Thoracic aorta (tissue), 2 donors: ENCODE measurements around the gene MRPL44. TPM values are rescaled to one million over a fixed set of nuclear protein-coding genes. Genes with fewer than 3 reads are reported as not detected.
A peak's percentile ranks its signal among the peaks of the same experiment; 100 is the strongest.

ENCODE experiments used
- ATAC-seq: fragments of 150-250 bp; one replicate; pipeline ENCODE4 v1.8.0; 2017; ENCODE audit warnings: low read depth; ENCODE audit not compliant: insufficient number of reproducible peaks, low FRiP score
- DNase-seq: peaks from one replicate; pipeline ENCODE4 v3.0.0-alpha.2; 2020; ENCODE audit warnings: low spot score
- H3K27ac ChIP-seq, 2 donors: fragments of 200-600 bp; sonication (generic); 1 replicate in 1 of 2; 2 replicates in 1 of 2; pipeline ENCODE4 v1.5.1; 2016; ENCODE audit warnings: mild to moderate bottlenecking in 2 of 2, moderate library complexity in 2 of 2
- H3K27me3 ChIP-seq: fragments of 200-600 bp; sonication (generic); replicated peaks from 2 replicates; pipeline ENCODE4 v1.6.0; 2016; ENCODE audit warnings: mild to moderate bottlenecking; ENCODE audit not compliant: insufficient read depth
- H3K36me3 ChIP-seq: fragments of 200-600 bp; sonication (generic); one replicate; pipeline ENCODE4 v1.5.1; 2016
- H3K4me1 ChIP-seq, 2 donors: fragments of 200-600 bp; sonication (generic); 1 replicate in 1 of 2; 2 replicates in 1 of 2; pipeline versions ENCODE4 v1.5.1 to v1.6.0; 2016; ENCODE audit warnings: low read depth in 2 of 2, mild to moderate bottlenecking in 1 of 2; ENCODE audit not compliant: control insufficient read depth in 1 of 2
- H3K4me3 ChIP-seq: fragments of 200-600 bp; sonication (generic); 2 replicates; pipeline ENCODE4 v1.5.1; 2016; ENCODE audit warnings: mild to moderate bottlenecking
- H3K9me3 ChIP-seq: fragments of 200-600 bp; sonication (generic); 2 replicates; pipeline ENCODE4 v1.5.1; 2016
- total RNA-seq, 2 donors: library from RNA; depleted of rRNA; stranded (reverse); fragments of >200 nt; gene quantifications; one replicate each; pipeline versions ENCODE4 v1.1.0 to v1.2.3, GENCODE V29; 2016
- TF ChIP-seq, protein P1 (sequence below): fragments of 200-600 bp; sonication (generic); IDR thresholded peaks from one replicate; pipeline ENCODE4 v1.5.1; 2019; ENCODE audit warnings: antibody characterized with exemption

The MRPL44 gene
- total RNA-seq, 2 donors from 2014 or later: 20.5 to 22.7 TPM

DNA sequence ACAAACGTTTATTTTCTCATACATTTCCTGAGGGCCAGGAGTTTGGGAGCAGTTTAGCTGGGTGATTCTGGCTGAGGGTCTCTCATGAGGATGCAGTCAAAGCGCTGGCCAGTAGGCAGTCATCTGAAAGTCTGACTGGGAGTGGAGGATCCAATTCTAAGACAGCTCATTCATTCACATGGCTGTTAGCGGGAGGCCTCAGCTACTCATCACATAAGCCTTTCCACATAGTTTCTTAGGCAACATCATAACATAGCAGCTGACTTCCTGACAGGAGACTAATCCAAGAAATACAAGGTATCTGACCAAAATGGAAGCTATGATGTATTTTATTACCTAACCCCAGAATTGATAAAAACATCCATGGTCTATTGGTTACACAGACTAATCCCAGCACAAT, 2.9 kb upstream of the MRPL44 start:
- H3K4me1 ChIP-seq: peaks cover 21 to 22% of the 10 kb centered on the region in 2 donors
- H3K27ac ChIP-seq: no peak overlapping the region
- H3K36me3 ChIP-seq: no peaks in the 10 kb centered on the region
- H3K4me3 ChIP-seq: no peak overlapping the region
- H3K9me3 ChIP-seq: no peaks in the 10 kb centered on the region
- H3K27me3 ChIP-seq: no peaks in the 10 kb centered on the region
- TF ChIP-seq, protein P1, sequence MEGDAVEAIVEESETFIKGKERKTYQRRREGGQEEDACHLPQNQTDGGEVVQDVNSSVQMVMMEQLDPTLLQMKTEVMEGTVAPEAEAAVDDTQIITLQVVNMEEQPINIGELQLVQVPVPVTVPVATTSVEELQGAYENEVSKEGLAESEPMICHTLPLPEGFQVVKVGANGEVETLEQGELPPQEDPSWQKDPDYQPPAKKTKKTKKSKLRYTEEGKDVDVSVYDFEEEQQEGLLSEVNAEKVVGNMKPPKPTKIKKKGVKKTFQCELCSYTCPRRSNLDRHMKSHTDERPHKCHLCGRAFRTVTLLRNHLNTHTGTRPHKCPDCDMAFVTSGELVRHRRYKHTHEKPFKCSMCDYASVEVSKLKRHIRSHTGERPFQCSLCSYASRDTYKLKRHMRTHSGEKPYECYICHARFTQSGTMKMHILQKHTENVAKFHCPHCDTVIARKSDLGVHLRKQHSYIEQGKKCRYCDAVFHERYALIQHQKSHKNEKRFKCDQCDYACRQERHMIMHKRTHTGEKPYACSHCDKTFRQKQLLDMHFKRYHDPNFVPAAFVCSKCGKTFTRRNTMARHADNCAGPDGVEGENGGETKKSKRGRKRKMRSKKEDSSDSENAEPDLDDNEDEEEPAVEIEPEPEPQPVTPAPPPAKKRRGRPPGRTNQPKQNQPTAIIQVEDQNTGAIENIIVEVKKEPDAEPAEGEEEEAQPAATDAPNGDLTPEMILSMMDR: no peak
- DNase-seq (no peak), ATAC-seq (no peak)

DNA sequence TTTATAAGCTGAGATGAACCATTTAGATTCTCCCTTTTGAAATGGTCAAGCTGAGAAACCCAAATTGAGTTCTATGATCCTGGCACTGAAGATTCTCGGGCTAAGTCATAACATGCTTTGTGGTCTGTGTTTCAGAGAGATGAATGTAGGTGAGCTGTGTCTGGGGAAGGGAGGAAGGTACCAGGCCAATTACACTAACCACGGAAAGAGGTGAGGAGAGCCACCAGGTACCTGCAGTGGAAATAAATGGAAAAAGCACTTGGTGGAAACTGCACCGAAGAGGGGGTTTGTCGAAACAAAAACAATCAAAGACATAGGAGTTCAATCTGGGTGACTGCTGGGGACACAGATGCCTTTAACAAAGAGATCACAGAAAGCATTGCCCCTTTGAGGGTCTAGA, 963 bp upstream of the MRPL44 start:
- no peaks in the 10 kb centered on the region for H3K27me3 ChIP-seq
- peaks cover 37 to 41% of the 10 kb centered on the region in 2 donors for H3K4me1 ChIP-seq
- H3K9me3 ChIP-seq: no peaks in the 10 kb centered on the region
- H3K27ac ChIP-seq: peak overlapping the region; percentile 66 to 88
- TF ChIP-seq, protein P1: no peak
- no peaks in the 10 kb centered on the region for H3K36me3 ChIP-seq
- no peak for DNase-seq
- ATAC-seq: no peak
- H3K4me3 ChIP-seq: peak overlapping the region; percentile 95

DNA sequence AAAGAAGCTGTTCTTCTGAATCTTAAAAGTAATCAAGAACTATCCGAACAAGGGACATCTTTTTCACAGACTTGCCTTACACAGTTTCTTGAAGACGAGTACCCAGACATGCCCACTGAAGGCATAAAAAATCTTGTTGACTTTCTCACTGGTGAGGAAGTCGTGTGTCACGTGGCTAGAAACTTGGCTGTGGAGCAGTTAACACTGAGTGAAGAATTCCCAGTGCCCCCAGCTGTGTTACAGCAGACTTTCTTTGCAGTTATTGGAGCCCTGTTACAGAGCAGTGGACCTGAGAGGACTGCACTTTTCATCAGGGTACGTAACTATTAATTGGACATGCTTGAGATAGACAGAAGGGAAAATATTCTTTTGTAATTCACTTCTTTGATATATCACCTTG, 2.4 kb downstream of the MRPL44 start:
- Histone ChIP-seq H3K36me3 (peaks cover 7% of the 10 kb centered on the region), H3K9me3 (no peaks in the 10 kb centered on the region), H3K27me3 (no peaks in the 10 kb centered on the region), H3K4me3 (peak overlapping the region; percentile 95), H3K27ac (no peak overlapping the region), H3K4me1 (peaks cover 50 to 59% of the 10 kb centered on the region in 2 donors)
- DNase-seq: no peak
- TF ChIP-seq, protein P1: no peak
- no peak for ATAC-seq

DNA sequence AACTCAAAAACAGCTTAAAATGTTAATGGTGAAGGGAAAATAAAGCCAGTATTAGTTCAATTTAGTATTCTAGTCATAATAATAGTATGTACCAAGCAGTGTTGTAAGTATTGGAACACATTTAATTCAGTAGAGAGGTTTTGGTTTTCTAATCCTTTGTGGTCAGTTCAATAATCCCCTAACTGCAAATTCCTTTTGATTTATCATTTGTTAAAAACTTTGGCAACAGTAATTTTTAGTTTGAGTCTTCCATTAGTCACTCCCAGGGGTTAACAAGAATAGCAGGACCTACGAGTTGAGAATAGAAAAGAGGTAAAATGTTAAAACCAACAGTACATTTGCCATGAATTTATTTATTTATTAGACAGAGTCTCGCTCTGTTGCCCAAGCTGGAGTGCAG, 10.7 kb downstream of the MRPL44 start:
- ATAC-seq (no peak), DNase-seq (no peak)
- Histone ChIP-seq H3K36me3 (peaks cover 22% of the 10 kb centered on the region), H3K27ac (no peak overlapping the region), H3K4me1 (peaks cover 0 to 3% of the 10 kb centered on the region in 2 donors), H3K27me3 (no peaks in the 10 kb centered on the region), H3K4me3 (no peak overlapping the region), H3K9me3 (no peaks in the 10 kb centered on the region)
- TF ChIP-seq, protein P1: no peak

DNA sequence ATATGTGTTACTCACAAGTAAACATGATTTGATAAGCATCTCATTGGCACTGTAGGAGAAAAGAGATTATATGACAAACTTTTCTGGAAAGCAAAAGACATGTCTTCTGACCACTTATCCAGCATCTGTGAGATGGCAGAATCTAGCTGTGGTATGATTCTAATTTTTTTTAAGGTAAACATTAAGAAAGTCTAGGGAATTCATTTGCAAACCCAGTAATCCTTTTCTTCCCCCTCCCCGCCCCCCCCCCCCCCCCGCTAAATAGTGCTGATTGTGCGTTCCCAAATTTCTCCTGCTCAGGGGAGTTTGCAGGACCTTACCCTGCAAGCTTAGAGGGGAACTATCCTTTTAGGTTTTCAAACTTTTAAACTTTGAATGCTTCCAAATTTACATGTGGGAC, 12.1 kb downstream of the MRPL44 start:
- Histone ChIP-seq H3K36me3 (peaks cover 18% of the 10 kb centered on the region), H3K4me3 (no peak overlapping the region), H3K4me1 (no peaks in the 10 kb centered on the region), H3K9me3 (no peaks in the 10 kb centered on the region), H3K27ac (no peak overlapping the region), H3K27me3 (no peaks in the 10 kb centered on the region)
- no peak for ATAC-seq
- no peak for DNase-seq
- TF ChIP-seq, protein P1: no peak
